B cell (primary cell): ENCODE data around the gene COL9A3. TPM values are rescaled to one million over a fixed set of nuclear protein-coding genes. Genes with fewer than 3 reads are reported as not detected.

Experiments used
- ATAC-seq: fragments of 200-7000 bp; cut with Tn5 transposase; one replicate; pipeline ENCODE4 v1.10.0; 2021; ENCODE audit warnings: low read depth, mild to moderate bottlenecking, moderate number of reproducible peaks, moderate library complexity
- CTCF ChIA-PET: fragments of 350-600 bp; sonication (Branson Sonifier 250); formaldehyde crosslinking; loops from one replicate; lab custom pipeline; 2021; ENCODE audit warnings: antibody characterized with exemption, inconsistent platforms; lab: Charles Lee
- POLR2A ChIA-PET: fragments of 350-600 bp; sonication (Branson Sonifier 250); formaldehyde crosslinking; loops from one replicate; lab custom pipeline; 2021; ENCODE audit warnings: antibody characterized with exemption; lab: Charles Lee
- DNase-seq: peaks from one replicate; pipeline ENCODE4 v3.0.0; 2013
- H2AFZ ChIP-seq: 2 replicates; pipeline ENCODE4 v1.6.1; 2012; ENCODE audit warnings: mild to moderate bottlenecking, low read depth, low read length; ENCODE audit not compliant: insufficient read depth, poor library complexity, severe bottlenecking
- H3K27ac ChIP-seq, 2 donors: 1 replicate in 1 of 2; 2 replicates in 1 of 2; pipeline ENCODE4 v1.5.1; 2012 to 2013; ENCODE audit warnings: low read length in 2 of 2, mild to moderate bottlenecking in 2 of 2, moderate library complexity in 1 of 2
- H3K27me3 ChIP-seq, 4 experiments: fragments of 200-600 bp in 1 of 4; sonication (generic) in 1 of 4; replicated peaks in 1 of 4; 1 replicate in 2 of 4; 2 replicates in 2 of 4; pipeline versions ENCODE4 v1.6.1 to v1.7.0; 2013 to 2016; ENCODE audit warnings: low read length in 3 of 4, mild to moderate bottlenecking in 2 of 4, mixed read lengths in 1 of 4, moderate library complexity in 1 of 4; ENCODE audit not compliant: insufficient read depth in 4 of 4, control insufficient read depth in 3 of 4; ENCODE audit errors: control extremely low read depth in 1 of 4
- H3K36me3 ChIP-seq, 2 experiments: replicated peaks in 1 of 2; 1 replicate in 1 of 2; 2 replicates in 1 of 2; pipeline versions ENCODE4 v1.6.1 to v1.7.1; 2013; ENCODE audit warnings: low read length in 1 of 2; ENCODE audit not compliant: insufficient read depth in 2 of 2, control insufficient read depth in 1 of 2; ENCODE audit errors: control extremely low read depth in 1 of 2, extremely low read depth in 1 of 2
- H3K4me1 ChIP-seq, 2 donors: fragments of 200-600 bp in 1 of 2; sonication (generic) in 1 of 2; 1 replicate in 1 of 2; 2 replicates in 1 of 2; pipeline versions ENCODE4 v1.5.1 to v1.6.1; 2013 to 2017; ENCODE audit warnings: low read length in 2 of 2; ENCODE audit not compliant: control insufficient read depth in 2 of 2, insufficient read depth in 2 of 2
- H3K4me2 ChIP-seq: replicated peaks from 2 replicates; pipeline ENCODE3; 2012; ENCODE audit warnings: mild to moderate bottlenecking, low read depth, low read length; ENCODE audit not compliant: poor library complexity, severe bottlenecking
- H3K4me3 ChIP-seq, 5 experiments: fragments of 200-600 bp in 1 of 5; sonication (generic) in 1 of 5; 1 replicate in 3 of 5; 2 replicates in 2 of 5; pipeline versions ENCODE4 v1.5.1 to v1.7.0; 2011 to 2016; ENCODE audit warnings: low read length in 4 of 5, mild to moderate bottlenecking in 4 of 5, low read depth in 2 of 5, control low read depth in 1 of 5, moderate library complexity in 1 of 5; ENCODE audit not compliant: insufficient read depth in 1 of 5; ENCODE audit errors: control extremely low read depth in 1 of 5, extremely low read depth in 1 of 5
- H3K79me2 ChIP-seq: fragments of 200-600 bp; sonication (generic); one replicate; pipeline ENCODE4 v1.6.0; 2016; ENCODE audit warnings: low read length; ENCODE audit not compliant: control insufficient read depth, insufficient read depth
- H3K9ac ChIP-seq: fragments of 200-600 bp; sonication (generic); 2 replicates; pipeline ENCODE4 v1.6.1; 2017; ENCODE audit warnings: mild to moderate bottlenecking, low read length, moderate library complexity
- H3K9me3 ChIP-seq, 3 donors: one replicate each; pipeline versions ENCODE4 v1.6.1 to v1.7.1; 2013; ENCODE audit warnings: low read length in 2 of 3; ENCODE audit not compliant: control insufficient read depth in 2 of 3, insufficient read depth in 1 of 3; ENCODE audit errors: control extremely low read depth in 1 of 3
- H4K20me1 ChIP-seq: 2 replicates; pipeline ENCODE4 v1.6.0; 2012; ENCODE audit warnings: mild to moderate bottlenecking, low read length; ENCODE audit not compliant: insufficient read depth, control insufficient read depth, poor library complexity, severe bottlenecking
- H3K27ac Mint-ChIP-seq: one replicate; pipeline ENCODE4 v1.8.0; 2021; ENCODE audit warnings: mixed read lengths
- H3K27me3 Mint-ChIP-seq: one replicate; pipeline ENCODE4 v1.8.0; 2021; ENCODE audit warnings: mixed read lengths
- H3K4me1 Mint-ChIP-seq: one replicate; pipeline ENCODE4 v1.8.0; 2021; ENCODE audit warnings: mixed read lengths
- H3K4me3 Mint-ChIP-seq: one replicate; pipeline ENCODE4 v1.8.0; 2021; ENCODE audit warnings: mixed read lengths
- H3K9me3 Mint-ChIP-seq: one replicate; pipeline ENCODE4 v1.8.0; 2022; ENCODE audit warnings: mixed read lengths; ENCODE audit not compliant: insufficient read depth
- CTCF ChIP-seq: fragments of 200-600 bp; IDR thresholded peaks from one replicate; pipeline ENCODE4 v1.8.0; 2022; ENCODE audit warnings: antibody characterized with exemption, mild to moderate bottlenecking
- EZH2 ChIP-seq: IDR thresholded peaks from 2 replicates; pipeline ENCODE4 v1.6.1; 2012; ENCODE audit warnings: borderline replicate concordance, low read depth, mild to moderate bottlenecking, moderate library complexity, low read length; ENCODE audit not compliant: insufficient read depth, poor library complexity, severe bottlenecking
- WGBS: methylation state at CpG from one replicate; pipeline ENCODE4 v1.1.5; 2013; ENCODE audit warnings: missing lambda C conversion rate; ENCODE audit not compliant: insufficient coverage; 5-methylcytosine and 5-hydroxymethylcytosine counted together
- intact Hi-C: fragments of 100-400 bp; cut with micrococcal nuclease; formaldehyde crosslinking; loops from one replicate; pipeline ENCODE4 v1.10.0; 2022
- polyA plus RNA-seq: library from polyadenylated mRNA; depleted of rRNA; stranded (reverse); fragments of >200 nt; gene quantifications from 2 replicates; pipeline ENCODE4 v1.2.3, GENCODE V29; 2012
- total RNA-seq, 2 donors: library from RNA; stranded (reverse); fragments of 120-200 nt in 1 of 2; gene quantifications; 1 replicate in 1 of 2; 2 replicates in 1 of 2; pipeline versions ENCODE4 v1.2.3 to v1.2.4, GENCODE V29; 2013 to 2022

COL9A3 gene
- total and polyA plus RNA-seq, 2 donors (not counting 1 experiment from before 2014, with no cell fraction given): 10.7 to 96.3 TPM

DNA sequence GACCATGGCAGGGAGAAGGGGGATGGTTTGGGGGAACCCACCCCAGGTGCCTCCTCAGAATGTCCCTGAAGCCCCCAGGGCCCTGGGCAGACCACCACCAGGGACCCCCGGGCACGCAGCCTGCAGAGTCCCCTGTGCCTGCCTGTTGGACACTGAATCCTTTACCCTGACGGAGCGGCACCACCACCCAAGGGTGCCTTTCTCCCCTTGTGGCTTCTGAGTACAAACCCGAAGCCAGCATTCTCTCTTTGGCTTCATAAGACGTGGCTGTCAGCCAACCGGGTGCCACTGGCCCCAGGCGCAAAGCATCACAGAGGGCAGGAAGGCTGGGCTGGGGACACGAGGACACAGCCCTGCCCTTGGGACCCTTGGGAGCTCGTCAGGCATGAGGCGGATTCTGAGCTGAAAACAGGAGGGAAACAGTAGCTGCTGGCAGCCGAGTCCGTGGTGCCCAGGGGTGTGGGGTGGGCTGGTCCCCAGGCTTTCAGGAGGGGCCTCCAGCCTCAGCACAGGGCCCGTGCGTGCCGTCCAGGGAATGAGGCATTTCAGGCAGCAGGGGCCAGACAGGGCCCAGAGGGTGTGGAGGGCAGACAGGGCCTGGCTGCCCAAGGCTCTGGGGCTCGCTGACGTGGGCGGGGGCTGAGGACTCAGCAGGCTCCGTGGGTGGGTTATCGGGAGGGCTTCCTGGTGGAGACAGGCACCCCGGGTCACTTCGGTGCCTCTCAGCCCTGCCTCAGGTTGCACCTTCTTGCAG is 3.5 kb downstream of the COL9A3 start:
- Histone ChIP-seq H3K27ac (no peak overlapping the region), H3K27me3 (peaks cover 0 to 44% (median 25%) of the 10 kb centered on the region in 4 experiments), H3K4me1 (peaks cover 25% of the 10 kb centered on the region in 2 donors), H3K79me2 (no peaks in the 10 kb centered on the region), H3K4me3 (no peak overlapping the region), H2AFZ (no peak overlapping the region), H3K9me3 (peaks cover 0 to 16% (median 0%) of the 10 kb centered on the region in 3 donors), H3K36me3 (no peaks in the 10 kb centered on the region), H3K9ac (no peak overlapping the region), H4K20me1 (peaks cover 13% of the 10 kb centered on the region), H3K4me2 (no peak overlapping the region)
- 85% methylated on average over 23 of the region's 23 CpGs for WGBS
- ChIA-PET POLR2A (no interaction called here), CTCF (interaction anchor here (1.9 kb wide), 1 partner anchor 12 kb away, joined by 4 read pairs; no protein-coding TSS in a partner anchor)
- TF ChIP-seq CTCF (no peak), EZH2 (no peak)
- Mint-ChIP-seq H3K27ac (no peak overlapping the region), H3K27me3 (peaks cover 12% of the 10 kb centered on the region), H3K4me3 (no peak overlapping the region), H3K4me1 (peaks cover 19% of the 10 kb centered on the region), H3K9me3 (no peaks in the 10 kb centered on the region)
- DNase-seq: no peak
- no peak for ATAC-seq
- intact Hi-C loops: no loop called here
